GM13977 (cell line): Measurements from ENCODE around the gene KCNC1.

Source experiments
- DNase-seq: peaks from one replicate; pipeline ENCODE4 v3.0.0; 2012; ENCODE audit warnings: low spot score
- in situ Hi-C: fragments of 300-500 bp; cut with MboI; formaldehyde crosslinking; loops from one replicate; pipeline ENCODE4 v1.12.0; 2022; ENCODE audit warnings: low sequenced_read_pairs, low pct_unique_long_range_greater_than_20kb, mixed read lengths, inconsistent platforms; ENCODE audit not compliant: unreplicated experiment
- TF ChIP-seq, protein P1 (sequence below): IDR thresholded peaks from 2 replicates; pipeline ENCODE4 v1.5.1; 2012; ENCODE audit warnings: mild to moderate bottlenecking, control low read depth; ENCODE audit not compliant: insufficient read depth; ENCODE audit errors: extremely low read depth, missing control alignments

The KCNC1 gene

DNA sequence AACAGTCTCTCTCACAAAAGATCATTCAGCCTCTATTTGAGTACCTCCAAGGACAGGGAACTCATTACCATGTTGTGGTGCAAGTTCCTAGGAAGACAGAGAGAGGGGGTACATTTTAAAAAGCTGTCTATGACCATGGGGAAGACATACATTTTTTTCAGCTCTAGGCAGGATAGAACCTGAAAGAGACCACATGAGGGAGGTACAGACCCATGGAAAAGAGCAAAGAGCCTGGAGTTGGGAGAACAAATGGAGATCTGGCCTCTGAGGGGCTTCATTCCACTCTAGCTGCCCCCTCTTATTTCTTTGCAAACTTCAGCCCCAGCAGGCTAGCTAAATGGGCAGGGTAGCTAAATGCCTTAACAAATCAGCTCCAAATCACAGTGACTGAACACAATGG is 36.3 kb downstream of the KCNC1 start:
- DNase-seq = no peak
- in situ Hi-C loops = no loop called here
- TF ChIP-seq, protein P1, sequence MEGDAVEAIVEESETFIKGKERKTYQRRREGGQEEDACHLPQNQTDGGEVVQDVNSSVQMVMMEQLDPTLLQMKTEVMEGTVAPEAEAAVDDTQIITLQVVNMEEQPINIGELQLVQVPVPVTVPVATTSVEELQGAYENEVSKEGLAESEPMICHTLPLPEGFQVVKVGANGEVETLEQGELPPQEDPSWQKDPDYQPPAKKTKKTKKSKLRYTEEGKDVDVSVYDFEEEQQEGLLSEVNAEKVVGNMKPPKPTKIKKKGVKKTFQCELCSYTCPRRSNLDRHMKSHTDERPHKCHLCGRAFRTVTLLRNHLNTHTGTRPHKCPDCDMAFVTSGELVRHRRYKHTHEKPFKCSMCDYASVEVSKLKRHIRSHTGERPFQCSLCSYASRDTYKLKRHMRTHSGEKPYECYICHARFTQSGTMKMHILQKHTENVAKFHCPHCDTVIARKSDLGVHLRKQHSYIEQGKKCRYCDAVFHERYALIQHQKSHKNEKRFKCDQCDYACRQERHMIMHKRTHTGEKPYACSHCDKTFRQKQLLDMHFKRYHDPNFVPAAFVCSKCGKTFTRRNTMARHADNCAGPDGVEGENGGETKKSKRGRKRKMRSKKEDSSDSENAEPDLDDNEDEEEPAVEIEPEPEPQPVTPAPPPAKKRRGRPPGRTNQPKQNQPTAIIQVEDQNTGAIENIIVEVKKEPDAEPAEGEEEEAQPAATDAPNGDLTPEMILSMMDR = no peak

DNA sequence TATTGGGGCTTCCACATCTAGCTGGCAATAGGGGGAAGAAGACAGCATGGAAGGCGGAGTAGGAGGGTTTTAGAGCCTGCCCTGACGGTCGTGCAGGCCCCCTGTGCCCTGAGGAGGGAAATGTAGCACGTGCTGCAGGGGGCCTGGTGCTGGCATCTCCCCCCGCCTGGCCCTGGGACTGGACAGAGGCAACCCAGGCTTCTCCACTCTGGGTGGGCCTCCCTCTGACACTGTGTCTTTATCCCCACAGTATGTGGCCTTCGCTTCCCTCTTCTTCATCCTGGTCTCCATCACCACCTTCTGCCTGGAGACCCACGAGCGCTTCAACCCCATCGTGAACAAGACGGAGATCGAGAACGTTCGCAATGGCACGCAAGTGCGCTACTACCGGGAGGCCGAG is 36.8 kb downstream of the KCNC1 start:
- TF ChIP-seq, protein P1 = no peak
- in situ Hi-C loops = no loop called here

DNA sequence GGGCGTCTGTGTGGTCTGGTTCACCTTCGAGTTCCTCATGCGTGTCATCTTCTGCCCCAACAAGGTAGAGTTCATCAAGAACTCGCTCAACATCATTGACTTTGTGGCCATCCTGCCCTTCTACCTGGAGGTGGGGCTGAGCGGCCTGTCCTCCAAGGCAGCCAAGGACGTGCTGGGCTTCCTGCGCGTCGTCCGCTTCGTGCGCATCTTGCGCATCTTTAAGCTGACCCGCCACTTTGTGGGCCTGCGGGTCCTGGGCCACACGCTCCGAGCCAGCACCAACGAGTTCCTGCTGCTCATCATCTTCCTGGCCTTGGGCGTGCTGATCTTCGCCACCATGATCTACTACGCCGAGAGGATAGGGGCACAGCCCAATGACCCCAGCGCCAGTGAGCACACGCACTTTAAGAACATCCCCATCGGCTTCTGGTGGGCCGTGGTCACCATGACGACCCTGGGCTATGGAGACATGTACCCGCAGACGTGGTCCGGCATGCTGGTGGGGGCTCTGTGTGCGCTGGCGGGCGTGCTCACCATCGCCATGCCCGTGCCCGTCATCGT is 37.3 kb downstream of the KCNC1 start:
- TF ChIP-seq, protein P1 = no peak
- no peak for DNase-seq
- in situ Hi-C loops = no loop called here

More for the DNA sequence above, 36.8 kb downstream of the KCNC1 start:
- DNase-seq = no peak

DNA sequence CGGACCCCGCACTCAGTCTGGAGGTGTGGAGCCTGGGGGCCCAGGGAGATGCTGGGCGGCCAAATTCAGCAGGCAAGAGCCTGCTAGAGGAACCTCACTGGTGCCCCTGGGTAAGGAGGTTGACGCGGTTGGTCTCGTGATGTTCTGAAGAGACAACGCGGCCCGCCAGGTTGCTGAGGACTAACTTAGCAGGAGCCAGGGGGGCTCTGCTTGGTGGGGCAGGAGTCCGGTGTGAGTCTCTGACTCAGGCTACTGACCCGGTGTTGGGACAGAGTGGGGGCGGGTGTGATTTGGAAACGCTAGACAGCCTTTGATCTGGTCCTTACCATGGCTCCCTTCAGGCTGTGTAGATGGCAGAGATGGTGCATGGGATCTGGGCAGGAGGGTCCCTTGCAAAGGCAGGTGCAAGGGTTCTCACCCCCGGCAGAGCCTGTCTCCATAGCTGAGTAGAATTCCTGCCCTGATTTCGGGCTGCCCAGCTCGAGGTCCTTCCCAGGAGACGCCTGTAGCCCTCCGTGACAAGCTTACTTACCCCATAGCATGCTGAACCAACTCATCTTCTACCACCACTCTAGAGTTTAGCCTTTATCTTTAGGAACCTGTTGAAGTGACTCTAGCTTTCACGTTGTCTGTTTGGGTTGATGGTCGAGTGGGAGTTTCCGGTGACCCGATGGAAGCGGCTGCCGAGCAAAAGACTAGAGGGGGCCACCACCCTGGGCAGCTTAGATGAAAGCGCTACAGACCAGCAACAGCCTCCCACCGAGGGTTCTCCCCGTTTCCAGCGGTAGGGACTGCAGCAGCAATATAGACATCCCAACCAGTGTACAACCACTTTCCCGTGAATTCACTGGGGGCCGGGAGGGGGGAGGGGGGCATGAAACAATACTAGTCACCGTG is 38.4 kb downstream of the KCNC1 start:
- no peak for DNase-seq
- TF ChIP-seq, protein P1 = no peak
- in situ Hi-C loops = no loop called here

DNA sequence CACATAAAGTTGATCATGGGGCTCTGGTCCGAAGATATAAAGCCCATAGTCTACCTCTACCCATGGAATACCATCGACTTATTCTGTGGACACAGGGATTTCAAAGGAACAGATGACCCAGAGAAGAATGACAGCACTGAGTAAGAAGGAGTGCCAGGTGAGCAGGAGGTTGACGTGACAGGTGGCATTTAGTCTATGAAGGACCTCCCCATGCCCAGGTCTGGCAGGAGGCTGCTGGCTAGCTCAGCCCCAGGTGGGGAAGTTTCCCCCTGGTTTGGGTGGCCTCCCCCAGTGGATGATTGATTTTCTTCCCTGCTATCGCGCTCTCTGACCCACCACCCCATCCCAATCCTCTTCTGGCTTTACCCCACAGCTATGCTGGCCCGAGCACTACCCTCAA is 39.1 kb downstream of the KCNC1 start:
- no peak for DNase-seq
- TF ChIP-seq, protein P1 = no peak
- in situ Hi-C loops = no loop called here

DNA sequence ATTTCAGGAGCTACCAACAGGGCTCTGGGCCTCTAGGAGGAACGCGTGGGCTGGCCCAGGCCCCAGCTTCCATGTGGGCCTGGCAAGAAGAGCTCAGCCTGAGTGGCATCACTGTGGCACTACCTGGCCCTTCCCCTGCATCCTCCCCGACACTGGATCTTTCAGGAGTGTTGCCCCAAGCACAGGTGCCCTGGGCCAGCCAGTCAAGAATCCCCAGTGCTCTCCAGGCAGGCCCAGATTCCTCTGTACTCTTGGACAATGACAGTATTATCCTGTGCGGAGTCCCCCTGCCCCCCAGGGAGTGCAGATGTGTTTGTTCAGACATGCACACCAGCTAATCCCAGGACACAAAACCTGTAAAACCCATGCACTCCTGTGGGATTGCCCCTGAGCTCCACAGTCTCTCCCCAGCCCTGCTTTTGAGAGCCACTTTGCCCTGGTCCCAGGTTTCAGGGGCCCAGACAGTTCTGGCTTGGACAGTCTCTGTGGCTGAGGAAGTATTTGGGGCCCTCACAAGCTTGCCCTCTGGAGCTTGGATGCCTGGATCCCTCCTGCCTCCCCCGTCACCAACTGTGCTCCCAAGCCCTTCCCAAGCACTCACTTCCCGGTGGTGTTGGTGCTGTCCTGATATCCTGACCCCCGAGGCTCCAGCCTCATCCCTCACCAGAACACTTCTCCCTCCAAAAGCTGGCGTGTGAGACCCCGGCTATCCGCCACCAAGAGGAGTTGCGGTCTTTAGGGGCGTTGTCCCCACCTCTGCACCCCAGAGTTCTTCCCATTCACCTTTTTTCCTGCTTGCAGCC is 39.9 kb downstream of the KCNC1 start:
- TF ChIP-seq, protein P1 = no peak
- in situ Hi-C loops = no loop called here
- DNase-seq = no peak
